ENCODE results near the gene TFB1M.

GRCh38 chr6:155349129-155349528 lies 34.8 kb upstream of the TFB1M start:
- TF ChIP-seq, protein P1, sequence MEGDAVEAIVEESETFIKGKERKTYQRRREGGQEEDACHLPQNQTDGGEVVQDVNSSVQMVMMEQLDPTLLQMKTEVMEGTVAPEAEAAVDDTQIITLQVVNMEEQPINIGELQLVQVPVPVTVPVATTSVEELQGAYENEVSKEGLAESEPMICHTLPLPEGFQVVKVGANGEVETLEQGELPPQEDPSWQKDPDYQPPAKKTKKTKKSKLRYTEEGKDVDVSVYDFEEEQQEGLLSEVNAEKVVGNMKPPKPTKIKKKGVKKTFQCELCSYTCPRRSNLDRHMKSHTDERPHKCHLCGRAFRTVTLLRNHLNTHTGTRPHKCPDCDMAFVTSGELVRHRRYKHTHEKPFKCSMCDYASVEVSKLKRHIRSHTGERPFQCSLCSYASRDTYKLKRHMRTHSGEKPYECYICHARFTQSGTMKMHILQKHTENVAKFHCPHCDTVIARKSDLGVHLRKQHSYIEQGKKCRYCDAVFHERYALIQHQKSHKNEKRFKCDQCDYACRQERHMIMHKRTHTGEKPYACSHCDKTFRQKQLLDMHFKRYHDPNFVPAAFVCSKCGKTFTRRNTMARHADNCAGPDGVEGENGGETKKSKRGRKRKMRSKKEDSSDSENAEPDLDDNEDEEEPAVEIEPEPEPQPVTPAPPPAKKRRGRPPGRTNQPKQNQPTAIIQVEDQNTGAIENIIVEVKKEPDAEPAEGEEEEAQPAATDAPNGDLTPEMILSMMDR (IDR thresholded peaks at IDR 0.05) = no peak
- TF ChIP-seq POLR2A (IDR thresholded peaks at IDR 0.05) = no peak
- TF ChIP-seq POLR2AphosphoS5 (IDR thresholded peaks at IDR 0.05; ENCODE audit: insufficient read depth in 1 of 2, low read depth in 1 of 2) = no peak

Measured in vagina (tissue), 2 donors.